GM12891 (cell line): ENCODE data around the gene MACC1.

Experiments
- POLR2AphosphoS5 ChIP-seq: IDR thresholded peaks from 2 replicates; pipeline ENCODE4 v1.6.1; 2011; ENCODE audit warnings: low read depth, low read length, control low read depth
- TAF1 ChIP-seq: IDR thresholded peaks from 2 replicates; pipeline ENCODE4 v1.6.1; 2011; ENCODE audit warnings: low read depth, low read length, control low read depth

GRCh38 chr7:20162665-20163064 lies 54.5 kb downstream of the MACC1 start:
- TF ChIP-seq POLR2AphosphoS5 = no peak
- TF ChIP-seq TAF1 = no peak
